ENCODE measurements around the gene CCND3.

CCND3 gene

DNA sequence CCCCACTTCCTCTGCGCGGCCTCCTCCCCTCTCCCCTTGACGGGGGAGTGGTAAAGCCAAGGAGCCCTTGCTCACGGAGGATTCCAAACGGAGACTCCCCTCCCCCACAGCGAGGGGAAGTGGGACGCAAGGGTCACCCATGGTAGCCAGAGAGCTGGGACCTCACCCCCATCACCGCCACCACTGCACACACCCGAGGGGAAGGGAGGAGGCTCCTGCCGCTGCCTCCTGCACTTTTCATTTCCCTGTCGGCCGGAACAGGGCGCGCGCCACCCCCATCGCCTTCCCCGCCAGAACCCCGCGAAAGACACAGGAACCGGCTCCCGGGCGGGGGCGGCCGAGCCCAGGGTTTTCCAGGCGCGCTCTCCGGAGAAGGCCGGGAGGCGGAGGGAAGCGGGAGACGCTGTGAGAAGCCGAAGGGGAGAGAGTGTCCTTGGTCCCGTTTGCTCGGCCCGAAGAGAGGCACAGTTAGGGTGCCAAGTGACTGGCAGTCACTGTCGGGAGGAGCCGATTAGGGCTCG lies 789 bp downstream of the CCND3 start:
- TF ChIP-seq JUND (IDR thresholded peaks at IDR 0.05; ENCODE audit: low read depth): no peak
- in situ Hi-C loops (cut with HindIII; ENCODE audit: low pct_unique_long_range_greater_than_20kb, low sequenced_read_pairs): no loop called here
- peak in 1 of 2 experiments; percentile 36 for DNase-seq (ENCODE audit: low read depth in 1 of 2, low spot score in 1 of 2)

DNA sequence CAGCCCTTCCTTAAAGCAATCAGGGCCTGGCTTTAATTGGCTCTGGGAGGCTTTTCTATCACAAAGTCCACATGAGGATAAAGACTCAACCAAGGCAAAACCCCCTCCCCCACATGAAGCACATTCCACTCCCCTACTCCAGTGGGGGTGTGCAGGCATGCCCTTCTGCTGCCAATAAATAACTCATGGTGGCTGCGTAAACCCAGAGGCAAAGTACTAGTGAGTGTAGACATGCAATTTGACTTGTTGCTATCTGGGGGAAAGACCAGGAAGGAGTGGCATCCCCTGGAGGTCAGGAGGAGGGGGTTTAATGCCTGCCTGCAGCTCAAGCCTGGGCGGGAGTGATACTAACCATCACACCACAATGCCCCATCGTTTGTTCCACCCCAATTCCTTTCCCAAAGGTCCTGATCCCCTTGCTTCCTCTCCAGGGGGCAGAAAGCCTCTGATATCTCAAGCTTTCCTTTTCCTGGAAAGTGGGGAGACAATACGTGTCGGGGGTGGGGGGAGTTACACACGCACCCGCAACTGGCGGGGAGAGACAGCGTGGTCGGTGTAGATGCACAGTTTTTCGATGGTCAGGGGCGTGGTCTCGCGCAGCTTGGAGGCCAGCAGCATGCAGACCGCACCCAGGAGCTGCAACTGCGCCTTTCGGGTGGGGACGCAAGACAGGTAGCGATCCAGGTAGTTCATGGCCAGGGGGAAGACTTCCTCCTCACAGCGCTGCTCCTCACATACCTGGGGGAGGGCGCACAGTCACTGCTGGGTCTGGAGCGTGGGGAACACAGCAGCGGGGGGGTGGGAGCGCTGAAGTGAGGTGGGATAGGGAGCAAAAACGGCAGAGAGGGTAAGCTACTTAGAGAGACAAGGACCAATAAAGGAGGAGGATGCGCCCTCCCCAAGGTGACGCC lies 1.5 kb downstream of the CCND3 start:
- TF ChIP-seq JUND (IDR thresholded peaks at IDR 0.05; ENCODE audit: low read depth): no peak
- no peak for DNase-seq (ENCODE audit: low read depth in 1 of 2, low spot score in 1 of 2)
- in situ Hi-C loops (cut with HindIII; ENCODE audit: low pct_unique_long_range_greater_than_20kb, low sequenced_read_pairs): no loop called here

GRCh38 chr6:41939176-41939847 lies 2.3 kb downstream of the CCND3 start:
- DNase-seq (ENCODE audit: low read depth in 1 of 2, low spot score in 1 of 2): no peak
- no peak for TF ChIP-seq JUND (IDR thresholded peaks at IDR 0.05; ENCODE audit: low read depth)
- in situ Hi-C loops (cut with HindIII; ENCODE audit: low pct_unique_long_range_greater_than_20kb, low sequenced_read_pairs): no loop called here

DNA sequence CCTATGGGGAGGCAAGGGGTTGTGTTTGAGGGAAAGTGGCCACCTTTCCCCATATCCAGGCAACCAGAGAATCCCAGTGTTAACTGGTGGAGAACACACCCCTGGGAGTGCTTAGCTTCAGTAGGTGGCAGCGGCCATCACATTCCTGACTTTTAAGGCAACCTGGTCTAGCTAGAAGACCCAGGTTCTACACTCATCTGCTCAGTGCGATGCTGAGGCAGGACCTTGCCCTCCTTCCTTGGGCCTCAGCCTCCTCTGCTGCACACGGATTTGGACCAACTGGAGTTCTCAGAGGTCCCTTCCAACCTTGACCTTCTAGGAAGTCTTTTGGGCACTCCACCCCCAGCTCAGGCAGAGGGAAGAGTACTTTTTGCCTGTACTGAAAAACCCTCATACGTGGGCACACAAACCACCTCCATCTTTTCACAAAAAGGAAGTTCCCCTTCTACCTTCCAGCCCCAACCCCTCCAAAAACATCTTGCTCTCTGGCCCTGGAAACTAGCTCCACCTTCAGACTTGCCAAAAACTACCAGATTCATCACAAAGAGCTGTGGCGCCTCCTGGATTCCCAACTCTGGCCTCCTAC lies 2.9 kb downstream of the CCND3 start:
- no peak for TF ChIP-seq JUND (IDR thresholded peaks at IDR 0.05; ENCODE audit: low read depth)
- in situ Hi-C loops (cut with HindIII; ENCODE audit: low pct_unique_long_range_greater_than_20kb, low sequenced_read_pairs): no loop called here

GRCh38 chr6:41937861-41938574 lies 3.6 kb downstream of the CCND3 start:
- in situ Hi-C loops (cut with HindIII; ENCODE audit: low pct_unique_long_range_greater_than_20kb, low sequenced_read_pairs): no loop called here
- no peak for TF ChIP-seq JUND (IDR thresholded peaks at IDR 0.05; ENCODE audit: low read depth)
- DNase-seq (ENCODE audit: low read depth in 1 of 2, low spot score in 1 of 2): no peak

More for the DNA sequence above, 2.9 kb downstream of the CCND3 start:
- no peak for DNase-seq (ENCODE audit: low read depth in 1 of 2, low spot score in 1 of 2)

DNA sequence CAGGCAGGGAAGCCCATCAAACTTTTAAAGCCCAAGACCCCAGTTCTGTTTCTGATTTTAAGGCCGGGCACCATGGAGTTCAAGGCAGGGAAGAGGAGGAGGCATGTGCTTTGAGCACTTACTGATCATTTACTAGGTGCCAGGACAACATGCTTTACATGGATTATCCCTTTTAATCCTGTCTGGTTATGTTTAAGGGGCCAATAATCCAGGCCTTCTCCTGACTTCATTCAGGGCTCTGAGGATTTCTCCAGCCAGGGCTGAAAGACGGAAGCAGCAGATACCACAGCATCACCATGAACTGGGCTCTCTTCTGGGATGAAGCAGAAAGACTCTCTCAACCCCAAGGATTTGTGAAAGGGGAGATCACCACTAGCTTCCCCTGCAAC lies 4.1 kb downstream of the CCND3 start:
- no peak for DNase-seq (ENCODE audit: low read depth in 1 of 2, low spot score in 1 of 2)
- in situ Hi-C loops (cut with HindIII; ENCODE audit: low pct_unique_long_range_greater_than_20kb, low sequenced_read_pairs): no loop called here
- TF ChIP-seq JUND (IDR thresholded peaks at IDR 0.05; ENCODE audit: low read depth): no peak

DNA sequence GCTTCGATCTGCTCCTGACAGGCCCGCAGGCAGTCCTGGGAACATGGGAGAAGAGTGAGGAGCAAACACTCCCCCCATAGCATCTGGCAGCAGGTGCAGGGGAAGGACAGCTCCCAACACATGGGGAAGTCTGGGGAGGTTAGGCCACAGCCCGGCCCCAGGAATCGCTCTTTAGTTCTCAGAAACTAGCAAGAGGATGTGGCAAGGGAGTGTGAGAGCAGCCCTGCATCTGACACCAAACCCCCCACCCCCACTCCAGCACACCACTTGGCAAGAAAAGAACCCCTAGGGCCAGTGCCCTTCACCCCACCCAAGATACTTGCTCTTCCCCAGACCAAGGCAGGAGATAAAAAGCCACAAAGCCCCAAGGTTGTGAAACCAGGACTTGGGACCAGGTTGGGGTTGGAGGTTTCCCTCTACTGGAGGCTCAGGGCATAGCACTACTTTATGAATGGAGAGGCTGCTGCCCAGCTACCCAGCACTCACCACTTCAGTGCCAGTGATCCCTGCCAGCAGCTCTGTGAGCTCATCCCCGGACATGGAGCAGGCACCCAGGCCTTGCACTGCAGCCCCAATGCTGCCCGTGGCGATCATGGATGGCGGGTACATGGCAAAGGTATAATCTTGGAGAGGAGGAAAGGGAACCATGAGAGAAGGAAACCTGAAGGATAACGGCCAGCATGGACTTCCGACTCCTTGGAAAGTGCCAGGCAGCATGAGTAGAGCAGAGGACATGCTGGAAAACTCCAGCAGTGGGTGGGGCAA lies 5.4 kb downstream of the CCND3 start:
- no peak for TF ChIP-seq JUND (IDR thresholded peaks at IDR 0.05; ENCODE audit: low read depth)
- in situ Hi-C loops (cut with HindIII; ENCODE audit: low pct_unique_long_range_greater_than_20kb, low sequenced_read_pairs): no loop called here
- peak; percentile 83 to 90 for DNase-seq (ENCODE audit: low read depth in 1 of 2, low spot score in 1 of 2)

- DNase-seq (ENCODE audit: low read depth in 1 of 2, low spot score in 1 of 2): no peak
- in situ Hi-C loops (cut with HindIII; ENCODE audit: low pct_unique_long_range_greater_than_20kb, low sequenced_read_pairs): no loop called here
- no peak for TF ChIP-seq JUND (IDR thresholded peaks at IDR 0.05; ENCODE audit: low read depth)
These were observed 5.9 kb downstream of the CCND3 start for GRCh38 chr6:41935685-41936072.

- in situ Hi-C loops (cut with HindIII; ENCODE audit: low pct_unique_long_range_greater_than_20kb, low sequenced_read_pairs): no loop called here
These were observed 6.4 kb downstream of the CCND3 start for GRCh38 chr6:41935193-41935574.

DNA sequence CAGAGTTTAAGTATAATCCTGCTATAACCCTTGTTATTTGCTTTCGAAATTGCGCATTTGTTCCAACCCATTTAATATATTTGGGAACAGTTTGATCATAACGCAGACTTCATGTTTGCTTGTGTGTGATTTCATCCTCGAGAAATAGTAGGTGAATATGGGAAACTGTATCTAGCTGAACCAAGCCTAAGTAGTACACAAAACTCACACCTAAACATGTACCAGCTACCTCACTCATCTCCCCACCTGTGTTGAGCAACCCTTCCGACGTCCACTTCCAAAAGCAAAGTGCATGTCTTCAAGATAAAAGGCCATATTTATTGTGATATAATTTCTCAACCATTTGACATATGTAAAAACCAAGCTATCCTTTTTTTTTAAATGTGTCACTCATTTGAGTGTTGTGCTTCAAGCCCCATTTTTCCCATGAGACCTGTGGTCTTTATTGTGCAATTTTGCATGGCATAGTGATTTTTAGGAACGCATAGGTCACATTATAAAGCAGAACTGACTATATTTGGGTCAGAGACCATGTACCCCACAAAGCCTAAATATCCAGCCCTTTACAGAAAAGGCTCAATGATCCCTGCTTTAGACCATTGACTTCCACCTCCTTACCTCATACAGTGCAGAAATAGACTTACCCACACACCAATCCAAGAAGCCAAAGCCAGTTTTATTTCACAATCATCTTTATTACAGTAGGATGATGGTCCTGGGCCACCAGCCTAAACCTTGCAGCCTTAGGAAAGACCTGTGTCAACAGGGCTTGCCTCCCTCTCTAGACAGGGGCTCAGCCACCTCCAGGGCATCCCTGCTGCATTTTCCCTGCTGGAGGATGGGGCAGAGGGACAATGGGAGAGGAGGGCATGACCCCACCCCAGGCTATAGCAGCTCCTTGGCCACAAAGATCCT lies 7.1 kb downstream of the CCND3 start:
- in situ Hi-C loops (cut with HindIII; ENCODE audit: low pct_unique_long_range_greater_than_20kb, low sequenced_read_pairs): no loop called here
- TF ChIP-seq JUND (IDR thresholded peaks at IDR 0.05; ENCODE audit: low read depth): no peak
- DNase-seq (ENCODE audit: low read depth in 1 of 2, low spot score in 1 of 2): peak in 1 of 2 experiments; percentile 39

More at GRCh38 chr6:41935193-41935574, 6.4 kb downstream of the CCND3 start:
- DNase-seq (ENCODE audit: low read depth in 1 of 2, low spot score in 1 of 2): no peak
- TF ChIP-seq JUND (IDR thresholded peaks at IDR 0.05; ENCODE audit: low read depth): no peak

DNA sequence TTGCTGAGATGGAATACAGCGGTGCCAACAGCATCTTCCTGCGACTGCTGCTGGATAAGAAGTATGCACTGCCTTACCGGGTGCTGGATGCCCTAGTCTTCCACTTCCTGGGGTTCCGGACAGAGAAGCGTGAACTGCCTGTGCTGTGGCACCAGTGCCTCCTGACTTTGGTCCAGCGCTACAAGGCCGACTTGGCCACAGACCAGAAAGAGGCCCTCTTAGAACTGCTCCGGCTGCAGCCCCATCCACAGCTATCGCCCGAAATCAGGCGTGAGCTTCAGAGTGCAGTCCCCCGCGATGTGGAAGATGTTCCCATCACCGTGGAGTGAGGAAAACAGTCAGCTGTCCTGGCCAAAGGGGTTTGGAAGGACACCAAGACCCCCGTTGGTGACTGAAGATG lies 9.2 kb downstream of the CCND3 start:
- TF ChIP-seq JUND (IDR thresholded peaks at IDR 0.05; ENCODE audit: low read depth): no peak
- in situ Hi-C loops (cut with HindIII; ENCODE audit: low pct_unique_long_range_greater_than_20kb, low sequenced_read_pairs): no loop called here
- no peak for DNase-seq (ENCODE audit: low read depth in 1 of 2, low spot score in 1 of 2)

Data from T47D (cell line).